ENCODE data around the gene RAD18. TPM values are rescaled to one million over a fixed set of nuclear protein-coding genes. Genes with fewer than 3 reads are reported as not detected.

The RAD18 gene
- polyA plus RNA-seq, 1 of the 3 experiments (the other 2 are of a cell fraction): 5.7 TPM

- ChIA-PET POLR2A (no interaction called here), CTCF (no interaction called here)
- Histone ChIP-seq H4K20me1 (ENCODE audit: insufficient read depth) (no peaks in the 10 kb centered on the region), H3K4me1 (ENCODE audit: control insufficient read depth in 1 of 2, insufficient read depth in 2 of 2, low read depth in 1 of 2, low read length in 1 of 2) (peaks cover 0 to 7% of the 10 kb centered on the region in 2 experiments; a peak in 1 of 4 replicates), H3K4me2 (no peak overlapping the region), H3K4me3 (ENCODE audit: low read depth in 2 of 2, low read length in 1 of 2) (no peak overlapping the region; a peak in 1 of 4 replicates), H3K9me2 (no peaks in the 10 kb centered on the region), H3K36me3 (replicated peaks in 1 of 2; ENCODE audit: control insufficient read depth in 1 of 2, insufficient read depth in 2 of 2, low read length in 1 of 2) (no peaks in the 10 kb centered on the region), H3F3A (replicated peaks; ENCODE audit: insufficient read depth) (peaks cover 5% of the 10 kb centered on the region), H3K9ac (no peak overlapping the region), H3K27me3 (ENCODE audit: insufficient read depth) (no peaks in the 10 kb centered on the region), H3K9me3 (no peaks in the 10 kb centered on the region), H3K79me2 (ENCODE audit: insufficient read depth) (no peaks in the 10 kb centered on the region), H2AFZ (ENCODE audit: low read depth) (no peak overlapping the region), H3K27ac (ENCODE audit: low read depth in 2 of 2, low read length in 1 of 2) (no peak overlapping the region)
- no peak for DNase-seq
- 90% methylated on average over 5 of the region's 7 CpGs for WGBS (ENCODE audit: low lambda C conversion rate)
- TF ChIP-seq MXI1 (IDR thresholded peaks at IDR 0.05; ENCODE audit: low read depth, low read length): no peak
- TF ChIP-seq EZH2phosphoT487 (IDR thresholded peaks at IDR 0.05; ENCODE audit: borderline replicate concordance, low read depth): no peak
- TF ChIP-seq EP300 (IDR thresholded peaks at IDR 0.05; ENCODE audit: borderline replicate concordance in 1 of 2, low read depth in 1 of 2, low read length in 1 of 2): no peak
- TF ChIP-seq NRF1 (IDR thresholded peaks at IDR 0.05; ENCODE audit: low read depth, low read length): no peak
- no peak for TF ChIP-seq JUND (IDR thresholded peaks at IDR 0.05)
- no peak for TF ChIP-seq FOSL2 (IDR thresholded peaks at IDR 0.05; ENCODE audit: borderline replicate concordance, low read depth)
- no peak for TF ChIP-seq CHD2 (IDR thresholded peaks at IDR 0.05; ENCODE audit: low read length, partially characterized antibody)
Observed at GRCh38 chr3:8843347-8843746, 119.9 kb downstream of the RAD18 start.

DNA sequence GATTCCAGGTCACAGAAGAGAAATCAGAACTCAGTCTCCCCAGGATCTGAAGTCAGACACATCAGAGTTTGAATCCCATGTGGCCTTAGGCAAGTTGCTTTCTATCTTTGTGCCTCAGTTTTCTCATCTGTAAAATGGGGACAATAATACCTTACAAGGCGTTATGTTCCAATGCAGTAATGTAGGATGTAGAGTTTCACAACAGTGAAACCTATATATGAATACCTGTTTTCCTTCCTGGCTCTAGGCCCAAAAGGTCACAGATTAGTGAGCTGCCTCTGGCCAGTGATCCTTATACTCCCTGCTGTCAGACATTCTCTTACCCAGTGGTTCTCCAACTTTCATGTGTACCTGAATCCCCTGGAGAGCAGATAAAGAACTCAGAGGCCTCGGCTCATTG is 121.0 kb downstream of the RAD18 start:
- H3K79me2 ChIP-seq (ENCODE audit: insufficient read depth): no peaks in the 10 kb centered on the region
- ChIA-PET POLR2A (no interaction called here), CTCF (interaction anchor here (1.4 kb wide), 2 partner anchors 23 to 31 kb away, joined by 3 to 4 read pairs; no protein-coding TSS in a partner anchor)
- DNase-seq: no peak
- H3K36me3 ChIP-seq (replicated peaks in 1 of 2; ENCODE audit: control insufficient read depth in 1 of 2, insufficient read depth in 2 of 2, low read length in 1 of 2): no peaks in the 10 kb centered on the region
- WGBS (ENCODE audit: low lambda C conversion rate): 63% methylated on average over 2 of the region's 2 CpGs
- no peaks in the 10 kb centered on the region for H4K20me1 ChIP-seq (ENCODE audit: insufficient read depth)
- peaks cover 0 to 7% of the 10 kb centered on the region in 2 experiments; a peak in 1 of 4 replicates for H3K4me1 ChIP-seq (ENCODE audit: control insufficient read depth in 1 of 2, insufficient read depth in 2 of 2, low read depth in 1 of 2, low read length in 1 of 2)
- H3K9me2 ChIP-seq: no peaks in the 10 kb centered on the region
- H3K9ac ChIP-seq: no peak overlapping the region
- H3K27me3 ChIP-seq (ENCODE audit: insufficient read depth): no peaks in the 10 kb centered on the region
- no peak overlapping the region for H3K4me2 ChIP-seq
- H3K27ac ChIP-seq (ENCODE audit: low read depth in 2 of 2, low read length in 1 of 2): no peak overlapping the region
- no peaks in the 10 kb centered on the region for H3K9me3 ChIP-seq
- no peak overlapping the region for H3K4me3 ChIP-seq (ENCODE audit: low read depth in 2 of 2, low read length in 1 of 2)
- no peak for TF ChIP-seq FOXM1 (IDR thresholded peaks at IDR 0.05; ENCODE audit: low read depth)
- TF ChIP-seq, protein P1, sequence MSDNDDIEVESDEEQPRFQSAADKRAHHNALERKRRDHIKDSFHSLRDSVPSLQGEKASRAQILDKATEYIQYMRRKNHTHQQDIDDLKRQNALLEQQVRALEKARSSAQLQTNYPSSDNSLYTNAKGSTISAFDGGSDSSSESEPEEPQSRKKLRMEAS (IDR thresholded peaks at IDR 0.05; ENCODE audit: low read depth): no peak
- TF ChIP-seq NRF1 (IDR thresholded peaks at IDR 0.05; ENCODE audit: low read depth, low read length): no peak
- no peak for TF ChIP-seq USF2 (IDR thresholded peaks at IDR 0.05; ENCODE audit: borderline replicate concordance, low read depth, low read length)
- no peak for TF ChIP-seq PBX3 (IDR thresholded peaks at IDR 0.05)
- no peak for TF ChIP-seq GATA2 (CRISPR knock-in tag; IDR thresholded peaks at IDR 0.05)
- TF ChIP-seq, protein P2, sequence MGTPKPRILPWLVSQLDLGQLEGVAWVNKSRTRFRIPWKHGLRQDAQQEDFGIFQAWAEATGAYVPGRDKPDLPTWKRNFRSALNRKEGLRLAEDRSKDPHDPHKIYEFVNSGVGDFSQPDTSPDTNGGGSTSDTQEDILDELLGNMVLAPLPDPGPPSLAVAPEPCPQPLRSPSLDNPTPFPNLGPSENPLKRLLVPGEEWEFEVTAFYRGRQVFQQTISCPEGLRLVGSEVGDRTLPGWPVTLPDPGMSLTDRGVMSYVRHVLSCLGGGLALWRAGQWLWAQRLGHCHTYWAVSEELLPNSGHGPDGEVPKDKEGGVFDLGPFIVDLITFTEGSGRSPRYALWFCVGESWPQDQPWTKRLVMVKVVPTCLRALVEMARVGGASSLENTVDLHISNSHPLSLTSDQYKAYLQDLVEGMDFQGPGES (IDR thresholded peaks at IDR 0.05; ENCODE audit: low read depth, low read length): no peak
- peaks cover 5% of the 10 kb centered on the region for H3F3A ChIP-seq (replicated peaks; ENCODE audit: insufficient read depth)
- H2AFZ ChIP-seq (ENCODE audit: low read depth): no peak overlapping the region

Data from SK-N-SH (cell line).